ENCODE measurements around the gene NIPAL3.
"Not testable (repeated sequence)": the region's sequence is repeated elsewhere in the genome, so short reads cannot be mapped to it uniquely, and the experiment has no call there.

The NIPAL3 gene

GRCh38 chr1:24513706-24514105, 98.1 kb downstream of the NIPAL3 start:
- Histone ChIP-seq H2AFZ (ENCODE audit: low read depth, low read length, severe bottlenecking) (no peak overlapping the region), H4K20me1 (ENCODE audit: low read depth, low read length) (no peaks in the 10 kb centered on the region), H3K27ac (ENCODE audit: low read depth, low read length) (no peak overlapping the region), H3K79me2 (ENCODE audit: insufficient read depth, low read length) (no peaks in the 10 kb centered on the region), H3K9me2 (replicated peaks; ENCODE audit: insufficient read depth, low read length) (no peaks in the 10 kb centered on the region), H3K9ac (ENCODE audit: low read length) (no peak overlapping the region), H3K36me3 (ENCODE audit: low read length) (no peaks in the 10 kb centered on the region), H3K4me3 (ENCODE audit: insufficient read depth, low read length, poor library complexity, severe bottlenecking) (no peak overlapping the region), H3F3A (ENCODE audit: insufficient read depth) (no peaks in the 10 kb centered on the region), H3K9me3 (ENCODE audit: insufficient read depth, low read length) (no peaks in the 10 kb centered on the region), H3K4me2 (ENCODE audit: low read depth, low read length, poor library complexity, severe bottlenecking) (no peak overlapping the region), H3K27me3 (ENCODE audit: low read length) (no peaks in the 10 kb centered on the region)
- TF ChIP-seq EZH2phosphoT487 (conservative IDR thresholded peaks at IDR 0.05; ENCODE audit: low read length) (no peak), CTCF (IDR thresholded peaks at IDR 0.05; ENCODE audit: insufficient read depth, low read length, poor library complexity, severe bottlenecking) (no peak)

GRCh38 chr1:24514946-24515345, 99.3 kb downstream of the NIPAL3 start:
- Histone ChIP-seq H3K27me3 (ENCODE audit: low read length) (no peaks in the 10 kb centered on the region), H3K9ac (ENCODE audit: low read length) (no peak overlapping the region), H3K27ac (ENCODE audit: low read depth, low read length) (no peak overlapping the region)

GRCh38 chr1:24515671-24516209, 100.1 kb downstream of the NIPAL3 start:
- H3K4me3 ChIP-seq (ENCODE audit: insufficient read depth, low read length, poor library complexity, severe bottlenecking); H3K4me2 ChIP-seq (ENCODE audit: low read depth, low read length, poor library complexity, severe bottlenecking); H3K9ac ChIP-seq (ENCODE audit: low read length); H3K9me2 ChIP-seq (replicated peaks; ENCODE audit: insufficient read depth, low read length); H3K79me2 ChIP-seq (ENCODE audit: insufficient read depth, low read length); H3K36me3 ChIP-seq (ENCODE audit: low read length); H3F3A ChIP-seq (ENCODE audit: insufficient read depth); H3K9me3 ChIP-seq (ENCODE audit: insufficient read depth, low read length); H4K20me1 ChIP-seq (ENCODE audit: low read depth, low read length); H3K27ac ChIP-seq (ENCODE audit: low read depth, low read length); H2AFZ ChIP-seq (ENCODE audit: low read depth, low read length, severe bottlenecking); H3K27me3 ChIP-seq (ENCODE audit: low read length): not testable (repeated sequence)

More at GRCh38 chr1:24514946-24515345, 99.3 kb downstream of the NIPAL3 start:
- Histone ChIP-seq H4K20me1 (ENCODE audit: low read depth, low read length) (no peaks in the 10 kb centered on the region), H3K36me3 (ENCODE audit: low read length) (no peaks in the 10 kb centered on the region), H3K4me3 (ENCODE audit: insufficient read depth, low read length, poor library complexity, severe bottlenecking) (no peak overlapping the region), H3K79me2 (ENCODE audit: insufficient read depth, low read length) (no peaks in the 10 kb centered on the region), H3K4me2 (ENCODE audit: low read depth, low read length, poor library complexity, severe bottlenecking) (no peak overlapping the region), H3K9me2 (replicated peaks; ENCODE audit: insufficient read depth, low read length) (no peaks in the 10 kb centered on the region), H3K9me3 (ENCODE audit: insufficient read depth, low read length) (no peaks in the 10 kb centered on the region), H2AFZ (ENCODE audit: low read depth, low read length, severe bottlenecking) (no peak overlapping the region), H3F3A (ENCODE audit: insufficient read depth) (no peaks in the 10 kb centered on the region)
- no peak for TF ChIP-seq EZH2phosphoT487 (conservative IDR thresholded peaks at IDR 0.05; ENCODE audit: low read length)

- H3K79me2 ChIP-seq (ENCODE audit: insufficient read depth, low read length), result no peaks in the 10 kb centered on the region
- H2AFZ ChIP-seq (ENCODE audit: low read depth, low read length, severe bottlenecking), result no peak overlapping the region
- no peaks in the 10 kb centered on the region for H3K9me3 ChIP-seq (ENCODE audit: insufficient read depth, low read length)
- H3K9ac ChIP-seq (ENCODE audit: low read length), result no peak overlapping the region
- no peaks in the 10 kb centered on the region for H4K20me1 ChIP-seq (ENCODE audit: low read depth, low read length)
- H3K27ac ChIP-seq (ENCODE audit: low read depth, low read length), result no peak overlapping the region
- no peaks in the 10 kb centered on the region for H3K27me3 ChIP-seq (ENCODE audit: low read length)
- no peak for TF ChIP-seq CTCF (IDR thresholded peaks at IDR 0.05; ENCODE audit: insufficient read depth, low read length, poor library complexity, severe bottlenecking)
- TF ChIP-seq EZH2phosphoT487 (conservative IDR thresholded peaks at IDR 0.05; ENCODE audit: low read length), result no peak
- no peaks in the 10 kb centered on the region for H3K9me2 ChIP-seq (replicated peaks; ENCODE audit: insufficient read depth, low read length)
- H3F3A ChIP-seq (ENCODE audit: insufficient read depth), result no peaks in the 10 kb centered on the region
- no peak overlapping the region for H3K4me3 ChIP-seq (ENCODE audit: insufficient read depth, low read length, poor library complexity, severe bottlenecking)
- no peaks in the 10 kb centered on the region for H3K36me3 ChIP-seq (ENCODE audit: low read length)
- H3K4me2 ChIP-seq (ENCODE audit: low read depth, low read length, poor library complexity, severe bottlenecking), result no peak overlapping the region
These were observed 100.9 kb downstream of the NIPAL3 start for GRCh38 chr1:24516506-24516905.

Measured in SU-DHL-6 (cell line).